Measurements from ENCODE around the gene CELF4.

Gene CELF4

DNA sequence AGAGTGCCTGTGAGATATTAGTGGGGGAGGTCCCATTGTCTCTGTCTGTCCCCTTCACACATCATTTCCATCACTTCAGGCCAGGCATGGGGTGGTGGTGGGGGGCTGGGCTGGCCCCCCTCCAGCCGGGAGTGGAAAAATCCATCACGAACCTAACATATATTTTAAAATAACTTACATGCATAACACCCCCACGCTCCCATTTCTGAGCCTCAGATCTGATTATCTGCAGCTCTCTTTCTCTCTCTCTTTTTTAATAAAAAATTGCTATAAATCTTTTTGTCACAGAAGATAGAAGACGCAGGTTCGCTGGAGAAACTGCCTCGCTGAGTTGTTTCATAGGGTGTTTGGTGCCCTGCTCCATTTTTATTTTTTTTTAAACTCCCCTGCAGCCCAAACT is 159.8 kb downstream of the CELF4 start:
- H3K9me2 ChIP-seq (replicated peaks; ENCODE audit: control insufficient read depth, low read length), result no peaks in the 10 kb centered on the region
- H3K79me2 ChIP-seq (ENCODE audit: control insufficient read depth, low read length), result no peaks in the 10 kb centered on the region
- no peak for TF ChIP-seq EZH2phosphoT487 (IDR thresholded peaks at IDR 0.05; ENCODE audit: borderline replicate concordance, low read length)
- TF ChIP-seq, protein P1, sequence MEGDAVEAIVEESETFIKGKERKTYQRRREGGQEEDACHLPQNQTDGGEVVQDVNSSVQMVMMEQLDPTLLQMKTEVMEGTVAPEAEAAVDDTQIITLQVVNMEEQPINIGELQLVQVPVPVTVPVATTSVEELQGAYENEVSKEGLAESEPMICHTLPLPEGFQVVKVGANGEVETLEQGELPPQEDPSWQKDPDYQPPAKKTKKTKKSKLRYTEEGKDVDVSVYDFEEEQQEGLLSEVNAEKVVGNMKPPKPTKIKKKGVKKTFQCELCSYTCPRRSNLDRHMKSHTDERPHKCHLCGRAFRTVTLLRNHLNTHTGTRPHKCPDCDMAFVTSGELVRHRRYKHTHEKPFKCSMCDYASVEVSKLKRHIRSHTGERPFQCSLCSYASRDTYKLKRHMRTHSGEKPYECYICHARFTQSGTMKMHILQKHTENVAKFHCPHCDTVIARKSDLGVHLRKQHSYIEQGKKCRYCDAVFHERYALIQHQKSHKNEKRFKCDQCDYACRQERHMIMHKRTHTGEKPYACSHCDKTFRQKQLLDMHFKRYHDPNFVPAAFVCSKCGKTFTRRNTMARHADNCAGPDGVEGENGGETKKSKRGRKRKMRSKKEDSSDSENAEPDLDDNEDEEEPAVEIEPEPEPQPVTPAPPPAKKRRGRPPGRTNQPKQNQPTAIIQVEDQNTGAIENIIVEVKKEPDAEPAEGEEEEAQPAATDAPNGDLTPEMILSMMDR (IDR thresholded peaks at IDR 0.05; ENCODE audit: low read depth, low read length, poor library complexity, severe bottlenecking), result no peak
- no peak overlapping the region for H3K4me3 ChIP-seq (ENCODE audit: low read length)
- H3K36me3 ChIP-seq (ENCODE audit: control insufficient read depth, low read length), result no peaks in the 10 kb centered on the region
- no peak overlapping the region for H3K4me2 ChIP-seq (ENCODE audit: low read length)
- H3F3A ChIP-seq (ENCODE audit: control insufficient read depth, insufficient read depth), result no peaks in the 10 kb centered on the region
- no peaks in the 10 kb centered on the region for H3K9me3 ChIP-seq (ENCODE audit: control insufficient read depth, insufficient read depth, low read length)
- H3K27ac ChIP-seq (ENCODE audit: low read depth, low read length), result no peak overlapping the region
- no peaks in the 10 kb centered on the region for H4K20me1 ChIP-seq (ENCODE audit: control insufficient read depth, insufficient read depth, low read depth, low read length)
- no peaks in the 10 kb centered on the region for H3K4me1 ChIP-seq (ENCODE audit: control insufficient read depth, low read length)
- no peaks in the 10 kb centered on the region for H3K27me3 ChIP-seq (ENCODE audit: control insufficient read depth, low read length)

DNA sequence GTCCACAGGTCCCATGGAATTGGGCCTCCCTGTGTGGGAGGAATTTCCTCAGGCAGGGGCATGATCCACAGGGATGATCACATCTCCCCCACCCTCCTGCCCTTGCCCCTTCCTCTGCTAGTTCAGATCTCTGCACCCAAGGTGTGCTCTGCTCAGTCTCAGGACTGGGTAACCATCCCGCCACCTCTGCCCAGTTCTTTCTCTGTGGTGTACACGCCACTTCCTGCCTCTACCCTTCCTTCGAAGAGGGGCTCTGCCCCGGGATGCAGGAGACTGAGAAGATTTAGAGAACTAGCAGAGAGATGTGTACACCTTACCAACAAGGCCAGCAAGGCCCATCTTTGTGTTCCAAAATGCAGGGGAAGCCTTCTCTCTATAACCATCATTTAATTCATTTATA is 160.4 kb downstream of the CELF4 start:
- H3K4me3 ChIP-seq (ENCODE audit: low read length), result no peak overlapping the region
- H3K79me2 ChIP-seq (ENCODE audit: control insufficient read depth, low read length), result no peaks in the 10 kb centered on the region
- no peaks in the 10 kb centered on the region for H3K9me3 ChIP-seq (ENCODE audit: control insufficient read depth, insufficient read depth, low read length)
- H3K4me1 ChIP-seq (ENCODE audit: control insufficient read depth, low read length), result no peaks in the 10 kb centered on the region
- no peak for TF ChIP-seq EZH2phosphoT487 (IDR thresholded peaks at IDR 0.05; ENCODE audit: borderline replicate concordance, low read length)
- TF ChIP-seq, protein P1 (IDR thresholded peaks at IDR 0.05; ENCODE audit: low read depth, low read length, poor library complexity, severe bottlenecking), result no peak
- no peaks in the 10 kb centered on the region for H3K36me3 ChIP-seq (ENCODE audit: control insufficient read depth, low read length)
- H3K4me2 ChIP-seq (ENCODE audit: low read length), result no peak overlapping the region
- H4K20me1 ChIP-seq (ENCODE audit: control insufficient read depth, insufficient read depth, low read depth, low read length), result no peaks in the 10 kb centered on the region
- no peak overlapping the region for H3K27ac ChIP-seq (ENCODE audit: low read depth, low read length)
- H3K9me2 ChIP-seq (replicated peaks; ENCODE audit: control insufficient read depth, low read length), result no peaks in the 10 kb centered on the region
- no peaks in the 10 kb centered on the region for H3K27me3 ChIP-seq (ENCODE audit: control insufficient read depth, low read length)
- no peaks in the 10 kb centered on the region for H3F3A ChIP-seq (ENCODE audit: control insufficient read depth, insufficient read depth)

DNA sequence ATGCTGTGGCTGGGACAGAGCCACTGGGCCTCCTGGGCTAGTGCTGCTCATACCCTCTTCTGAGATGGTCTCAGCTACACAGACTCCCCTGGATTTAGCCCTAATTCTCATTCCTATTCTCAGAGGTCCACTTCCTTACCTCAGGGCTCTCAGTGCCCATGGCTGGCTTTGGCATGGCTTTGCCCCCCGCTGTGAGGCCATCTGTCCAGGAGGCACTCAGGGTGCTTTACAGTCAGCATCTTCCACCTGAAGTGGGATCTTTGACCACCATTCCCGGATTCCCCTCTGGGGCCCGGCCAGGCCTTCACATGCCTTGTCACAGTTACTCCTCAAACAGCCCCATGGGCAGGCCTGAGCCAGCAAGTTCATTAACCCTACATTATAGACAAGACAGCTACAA is 161.8 kb downstream of the CELF4 start:
- TF ChIP-seq, protein P1 (IDR thresholded peaks at IDR 0.05; ENCODE audit: low read depth, low read length, poor library complexity, severe bottlenecking), result no peak
- no peak for TF ChIP-seq EZH2phosphoT487 (IDR thresholded peaks at IDR 0.05; ENCODE audit: borderline replicate concordance, low read length)
- no peaks in the 10 kb centered on the region for H3K27me3 ChIP-seq (ENCODE audit: control insufficient read depth, low read length)
- no peak overlapping the region for H3K4me2 ChIP-seq (ENCODE audit: low read length)
- H3F3A ChIP-seq (ENCODE audit: control insufficient read depth, insufficient read depth), result no peaks in the 10 kb centered on the region
- no peaks in the 10 kb centered on the region for H3K79me2 ChIP-seq (ENCODE audit: control insufficient read depth, low read length)
- no peak overlapping the region for H3K4me3 ChIP-seq (ENCODE audit: low read length)
- no peaks in the 10 kb centered on the region for H3K4me1 ChIP-seq (ENCODE audit: control insufficient read depth, low read length)
- H4K20me1 ChIP-seq (ENCODE audit: control insufficient read depth, insufficient read depth, low read depth, low read length), result no peaks in the 10 kb centered on the region
- no peak overlapping the region for H3K27ac ChIP-seq (ENCODE audit: low read depth, low read length)
- no peaks in the 10 kb centered on the region for H3K36me3 ChIP-seq (ENCODE audit: control insufficient read depth, low read length)
- no peaks in the 10 kb centered on the region for H3K9me3 ChIP-seq (ENCODE audit: control insufficient read depth, insufficient read depth, low read length)
- H3K9me2 ChIP-seq (replicated peaks; ENCODE audit: control insufficient read depth, low read length), result no peaks in the 10 kb centered on the region
